ENCODE data around the gene ZEB1.

ZEB1 gene

DNA sequence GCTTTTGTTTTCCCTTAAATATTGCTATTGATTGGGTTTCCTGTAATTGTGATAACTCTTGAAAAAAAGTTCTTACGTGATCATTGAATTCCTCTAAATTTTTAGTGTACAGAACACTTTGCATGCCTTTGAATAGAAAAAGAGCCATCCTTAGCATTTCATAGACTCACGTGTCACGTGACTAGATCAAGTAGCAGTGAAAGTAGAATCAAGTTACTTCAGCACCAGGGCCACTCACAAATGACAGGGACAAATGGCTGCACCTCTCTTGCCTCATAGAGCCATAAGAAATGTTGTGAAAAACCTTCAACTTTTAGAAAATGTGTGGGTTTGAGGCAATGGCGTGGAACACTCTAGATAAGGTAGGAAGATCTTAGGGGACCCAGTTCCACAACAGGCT lies 203.8 kb downstream of the ZEB1 start:
- TF ChIP-seq, protein P1, sequence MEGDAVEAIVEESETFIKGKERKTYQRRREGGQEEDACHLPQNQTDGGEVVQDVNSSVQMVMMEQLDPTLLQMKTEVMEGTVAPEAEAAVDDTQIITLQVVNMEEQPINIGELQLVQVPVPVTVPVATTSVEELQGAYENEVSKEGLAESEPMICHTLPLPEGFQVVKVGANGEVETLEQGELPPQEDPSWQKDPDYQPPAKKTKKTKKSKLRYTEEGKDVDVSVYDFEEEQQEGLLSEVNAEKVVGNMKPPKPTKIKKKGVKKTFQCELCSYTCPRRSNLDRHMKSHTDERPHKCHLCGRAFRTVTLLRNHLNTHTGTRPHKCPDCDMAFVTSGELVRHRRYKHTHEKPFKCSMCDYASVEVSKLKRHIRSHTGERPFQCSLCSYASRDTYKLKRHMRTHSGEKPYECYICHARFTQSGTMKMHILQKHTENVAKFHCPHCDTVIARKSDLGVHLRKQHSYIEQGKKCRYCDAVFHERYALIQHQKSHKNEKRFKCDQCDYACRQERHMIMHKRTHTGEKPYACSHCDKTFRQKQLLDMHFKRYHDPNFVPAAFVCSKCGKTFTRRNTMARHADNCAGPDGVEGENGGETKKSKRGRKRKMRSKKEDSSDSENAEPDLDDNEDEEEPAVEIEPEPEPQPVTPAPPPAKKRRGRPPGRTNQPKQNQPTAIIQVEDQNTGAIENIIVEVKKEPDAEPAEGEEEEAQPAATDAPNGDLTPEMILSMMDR (IDR thresholded peaks at IDR 0.05) = no peak

DNA sequence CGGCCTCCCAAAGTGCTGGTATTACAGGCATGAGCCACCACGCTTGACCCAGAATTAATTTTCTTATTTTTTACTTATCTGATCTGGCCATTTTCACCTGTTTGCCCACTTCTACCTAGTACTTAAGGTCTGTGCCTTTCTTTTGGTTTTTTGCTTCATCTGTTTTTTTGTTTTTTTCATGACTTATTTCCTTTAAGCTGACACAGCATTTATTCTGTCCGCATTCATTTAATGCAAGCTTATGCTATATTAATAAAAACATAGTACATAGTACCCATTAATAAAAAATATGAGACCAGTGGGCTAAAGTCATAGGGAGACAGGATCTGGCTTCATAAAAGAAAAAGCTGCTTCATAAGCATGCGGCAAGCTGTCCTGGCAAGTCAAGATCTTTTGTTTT lies 205.4 kb downstream of the ZEB1 start:
- TF ChIP-seq, protein P1 (IDR thresholded peaks at IDR 0.05) = no peak

DNA sequence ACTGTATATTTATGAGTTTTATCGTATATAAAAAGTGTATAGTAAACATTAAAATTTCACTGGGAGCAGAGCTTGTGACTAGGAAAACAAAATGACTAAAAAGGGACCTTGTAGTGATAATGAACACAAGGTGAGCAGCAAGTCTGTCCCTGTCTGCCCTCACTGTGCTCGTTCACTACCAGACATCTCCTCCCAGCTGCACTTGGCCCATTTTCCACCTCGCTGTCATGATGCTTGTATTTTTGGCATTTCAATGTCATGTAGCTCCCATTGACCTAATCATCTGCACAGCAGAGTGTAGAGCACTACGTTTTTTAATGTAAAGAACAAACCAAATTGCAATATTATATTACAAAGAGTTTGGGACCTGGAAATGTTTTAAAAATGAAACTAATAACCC lies 207.2 kb downstream of the ZEB1 start:
- TF ChIP-seq, protein P1 (IDR thresholded peaks at IDR 0.05) = no peak

DNA sequence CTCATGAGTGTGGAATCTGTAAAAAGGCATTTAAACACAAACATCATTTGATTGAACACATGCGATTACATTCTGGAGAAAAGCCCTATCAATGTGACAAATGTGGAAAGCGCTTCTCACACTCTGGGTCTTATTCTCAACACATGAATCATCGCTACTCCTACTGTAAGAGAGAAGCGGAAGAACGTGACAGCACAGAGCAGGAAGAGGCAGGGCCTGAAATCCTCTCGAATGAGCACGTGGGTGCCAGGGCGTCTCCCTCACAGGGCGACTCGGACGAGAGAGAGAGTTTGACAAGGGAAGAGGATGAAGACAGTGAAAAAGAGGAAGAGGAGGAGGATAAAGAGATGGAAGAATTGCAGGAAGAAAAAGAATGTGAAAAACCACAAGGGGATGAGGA lies 207.7 kb downstream of the ZEB1 start:
- TF ChIP-seq, protein P1 (IDR thresholded peaks at IDR 0.05) = no peak

DNA sequence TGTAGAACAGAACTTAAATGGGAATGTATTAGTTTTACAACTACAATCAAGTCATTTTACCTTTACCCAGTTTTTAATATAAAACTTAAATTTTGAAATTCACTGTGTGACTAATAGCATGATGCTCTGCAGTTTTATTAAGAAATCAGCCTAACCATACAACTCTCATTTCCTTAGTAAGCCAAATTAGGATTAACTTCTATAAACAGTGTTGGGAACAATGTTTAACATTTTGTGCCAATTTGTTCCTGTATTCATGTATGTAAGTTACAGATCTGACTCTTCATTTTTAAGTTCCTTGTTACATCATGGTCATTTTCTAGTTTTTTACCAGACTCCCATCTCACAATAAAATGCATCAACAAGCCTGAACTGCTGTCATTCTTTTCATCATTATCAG lies 209.8 kb downstream of the ZEB1 start:
- TF ChIP-seq, protein P1 (IDR thresholded peaks at IDR 0.05) = no peak

DNA sequence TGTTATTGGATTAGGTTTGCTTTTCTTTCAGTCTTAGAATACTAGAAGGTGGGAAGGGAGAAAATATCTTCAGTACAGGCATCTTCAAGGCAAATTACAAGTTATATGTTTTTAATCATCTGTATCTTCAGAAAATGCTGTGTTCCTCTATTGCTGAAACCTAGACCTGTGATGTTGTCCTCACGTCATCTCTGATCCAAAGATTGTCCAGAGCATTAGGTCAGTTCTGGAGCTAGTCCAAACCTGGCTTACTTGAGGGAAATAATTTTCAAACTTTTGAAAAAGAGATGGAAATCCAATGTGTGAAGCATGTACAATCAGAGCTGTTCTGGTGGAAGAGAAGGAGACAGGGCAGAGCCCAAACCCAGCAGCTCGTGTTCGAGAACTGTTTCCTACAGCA lies 217.3 kb downstream of the ZEB1 start:
- TF ChIP-seq, protein P1 (IDR thresholded peaks at IDR 0.05) = no peak

DNA sequence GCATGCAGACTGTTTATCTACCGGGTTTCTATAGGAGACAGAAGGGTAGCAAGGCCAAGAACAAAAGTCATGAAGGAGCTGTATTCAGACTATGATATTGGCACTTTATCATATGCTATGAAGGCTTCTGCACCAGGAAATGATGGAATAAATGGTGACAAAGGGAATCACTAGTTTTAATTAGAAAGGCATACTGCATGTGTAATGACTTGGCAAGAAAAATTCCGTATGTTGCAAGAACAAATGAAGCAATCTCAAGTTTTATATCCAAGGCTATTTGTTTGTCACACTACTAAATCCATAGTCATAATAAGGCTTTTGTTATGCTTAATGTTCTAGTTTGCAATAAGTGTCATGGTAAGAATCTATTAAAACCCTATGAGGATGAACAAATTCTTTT lies 230.9 kb downstream of the ZEB1 start:
- TF ChIP-seq, protein P1 (IDR thresholded peaks at IDR 0.05) = no peak

DNA sequence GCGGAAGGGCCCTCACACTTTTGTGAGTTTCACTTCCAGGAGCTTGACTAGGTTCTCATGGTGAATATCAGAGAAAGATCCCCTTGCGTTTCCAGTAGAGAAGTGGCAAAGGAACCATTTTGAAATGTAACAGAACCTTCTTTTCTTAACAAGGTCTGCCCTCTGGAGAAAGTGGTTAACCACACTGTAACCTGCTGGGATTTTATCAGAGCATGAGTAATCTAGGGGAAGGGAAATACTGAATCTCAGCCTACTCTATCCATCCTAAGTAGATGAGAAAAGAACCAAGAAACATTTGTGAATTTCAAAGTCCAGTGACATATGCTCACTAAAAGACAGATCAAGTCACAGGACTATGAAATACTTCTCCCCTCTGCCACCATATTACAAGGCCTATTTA lies 235.5 kb downstream of the ZEB1 start:
- TF ChIP-seq, protein P1 (IDR thresholded peaks at IDR 0.05) = no peak

Measured in LNCAP (cell line).